ENCODE results near the gene FOXD3.
A peak's percentile ranks its signal among the peaks of the same experiment; 100 is the strongest.

Gene FOXD3

DNA sequence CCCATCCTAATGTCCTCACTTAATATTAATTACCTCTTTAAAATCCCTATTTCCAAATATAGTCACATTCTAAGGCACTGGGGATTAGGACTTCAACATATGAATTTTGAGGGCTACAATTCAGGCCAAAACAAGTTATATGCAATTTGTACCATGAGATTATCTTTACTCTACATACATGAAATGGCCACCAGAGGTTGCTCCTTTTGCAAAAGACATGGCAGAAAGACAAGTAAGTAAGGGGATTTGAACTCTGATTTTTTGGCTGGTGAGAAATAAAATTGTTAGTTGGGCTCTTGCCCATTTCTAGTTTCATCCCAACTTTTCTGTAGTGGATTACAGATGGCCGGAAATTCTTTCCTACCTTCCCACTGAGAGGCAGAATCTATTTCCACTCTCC is 40.2 kb downstream of the FOXD3 start:
- TF ChIP-seq, protein P1, sequence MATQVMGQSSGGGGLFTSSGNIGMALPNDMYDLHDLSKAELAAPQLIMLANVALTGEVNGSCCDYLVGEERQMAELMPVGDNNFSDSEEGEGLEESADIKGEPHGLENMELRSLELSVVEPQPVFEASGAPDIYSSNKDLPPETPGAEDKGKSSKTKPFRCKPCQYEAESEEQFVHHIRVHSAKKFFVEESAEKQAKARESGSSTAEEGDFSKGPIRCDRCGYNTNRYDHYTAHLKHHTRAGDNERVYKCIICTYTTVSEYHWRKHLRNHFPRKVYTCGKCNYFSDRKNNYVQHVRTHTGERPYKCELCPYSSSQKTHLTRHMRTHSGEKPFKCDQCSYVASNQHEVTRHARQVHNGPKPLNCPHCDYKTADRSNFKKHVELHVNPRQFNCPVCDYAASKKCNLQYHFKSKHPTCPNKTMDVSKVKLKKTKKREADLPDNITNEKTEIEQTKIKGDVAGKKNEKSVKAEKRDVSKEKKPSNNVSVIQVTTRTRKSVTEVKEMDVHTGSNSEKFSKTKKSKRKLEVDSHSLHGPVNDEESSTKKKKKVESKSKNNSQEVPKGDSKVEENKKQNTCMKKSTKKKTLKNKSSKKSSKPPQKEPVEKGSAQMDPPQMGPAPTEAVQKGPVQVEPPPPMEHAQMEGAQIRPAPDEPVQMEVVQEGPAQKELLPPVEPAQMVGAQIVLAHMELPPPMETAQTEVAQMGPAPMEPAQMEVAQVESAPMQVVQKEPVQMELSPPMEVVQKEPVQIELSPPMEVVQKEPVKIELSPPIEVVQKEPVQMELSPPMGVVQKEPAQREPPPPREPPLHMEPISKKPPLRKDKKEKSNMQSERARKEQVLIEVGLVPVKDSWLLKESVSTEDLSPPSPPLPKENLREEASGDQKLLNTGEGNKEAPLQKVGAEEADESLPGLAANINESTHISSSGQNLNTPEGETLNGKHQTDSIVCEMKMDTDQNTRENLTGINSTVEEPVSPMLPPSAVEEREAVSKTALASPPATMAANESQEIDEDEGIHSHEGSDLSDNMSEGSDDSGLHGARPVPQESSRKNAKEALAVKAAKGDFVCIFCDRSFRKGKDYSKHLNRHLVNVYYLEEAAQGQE (IDR thresholded peaks at IDR 0.05; ENCODE audit: insufficient replicate concordance, low read depth) = no peak
- TF ChIP-seq GABPA (IDR thresholded peaks at IDR 0.05; ENCODE audit: low read depth) (no peak), SPI1 (IDR thresholded peaks at IDR 0.05; ENCODE audit: borderline replicate concordance, low read depth) (no peak), POLR2AphosphoS5 (IDR thresholded peaks at IDR 0.05; ENCODE audit: low read depth) (no peak)
- TF ChIP-seq, protein P2, sequence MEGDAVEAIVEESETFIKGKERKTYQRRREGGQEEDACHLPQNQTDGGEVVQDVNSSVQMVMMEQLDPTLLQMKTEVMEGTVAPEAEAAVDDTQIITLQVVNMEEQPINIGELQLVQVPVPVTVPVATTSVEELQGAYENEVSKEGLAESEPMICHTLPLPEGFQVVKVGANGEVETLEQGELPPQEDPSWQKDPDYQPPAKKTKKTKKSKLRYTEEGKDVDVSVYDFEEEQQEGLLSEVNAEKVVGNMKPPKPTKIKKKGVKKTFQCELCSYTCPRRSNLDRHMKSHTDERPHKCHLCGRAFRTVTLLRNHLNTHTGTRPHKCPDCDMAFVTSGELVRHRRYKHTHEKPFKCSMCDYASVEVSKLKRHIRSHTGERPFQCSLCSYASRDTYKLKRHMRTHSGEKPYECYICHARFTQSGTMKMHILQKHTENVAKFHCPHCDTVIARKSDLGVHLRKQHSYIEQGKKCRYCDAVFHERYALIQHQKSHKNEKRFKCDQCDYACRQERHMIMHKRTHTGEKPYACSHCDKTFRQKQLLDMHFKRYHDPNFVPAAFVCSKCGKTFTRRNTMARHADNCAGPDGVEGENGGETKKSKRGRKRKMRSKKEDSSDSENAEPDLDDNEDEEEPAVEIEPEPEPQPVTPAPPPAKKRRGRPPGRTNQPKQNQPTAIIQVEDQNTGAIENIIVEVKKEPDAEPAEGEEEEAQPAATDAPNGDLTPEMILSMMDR (IDR thresholded peaks at IDR 0.05; ENCODE audit: insufficient read depth, low read length) = no peak
- no peak overlapping the region for H3K27ac ChIP-seq (replicated peaks)
- no peak overlapping the region for H3K4me3 ChIP-seq (replicated peaks; ENCODE audit: insufficient read depth, low read length)
- no peak for DNase-seq (ENCODE audit: low read depth in 1 of 2, low spot score in 1 of 2)
- no peaks in the 10 kb centered on the region for H3K27me3 ChIP-seq (ENCODE audit: insufficient read depth, poor library complexity, severe bottlenecking)

DNA sequence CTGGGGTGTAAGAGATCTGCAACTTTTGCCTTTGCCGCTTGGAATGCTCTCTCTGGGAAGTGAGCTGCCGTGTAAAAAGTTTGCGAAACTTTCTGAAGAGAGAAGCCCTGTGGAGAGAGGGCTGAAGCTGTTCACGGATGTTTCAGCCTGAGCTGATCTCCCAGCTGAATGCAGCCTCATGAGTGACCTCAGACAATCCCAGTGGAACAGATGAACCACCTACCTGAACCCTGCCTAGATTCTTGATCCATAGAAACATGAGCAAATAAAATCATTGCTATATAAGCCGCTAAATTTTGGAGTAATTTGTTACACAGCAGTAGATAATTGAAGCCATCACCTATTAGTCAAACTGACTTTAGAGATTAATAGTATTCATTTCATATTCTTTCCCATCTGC is 40.6 kb downstream of the FOXD3 start:
- TF ChIP-seq GABPA (IDR thresholded peaks at IDR 0.05; ENCODE audit: low read depth) (no peak), POLR2AphosphoS5 (IDR thresholded peaks at IDR 0.05; ENCODE audit: low read depth) (no peak), SPI1 (IDR thresholded peaks at IDR 0.05; ENCODE audit: borderline replicate concordance, low read depth) (no peak)
- TF ChIP-seq, protein P1 (IDR thresholded peaks at IDR 0.05; ENCODE audit: insufficient replicate concordance, low read depth) = no peak
- TF ChIP-seq, protein P2 (IDR thresholded peaks at IDR 0.05; ENCODE audit: insufficient read depth, low read length) = no peak
- Histone ChIP-seq H3K27ac (replicated peaks) (no peak overlapping the region), H3K27me3 (ENCODE audit: insufficient read depth, poor library complexity, severe bottlenecking) (no peaks in the 10 kb centered on the region), H3K4me3 (replicated peaks; ENCODE audit: insufficient read depth, low read length) (no peak overlapping the region)
- no peak for DNase-seq (ENCODE audit: low read depth in 1 of 2, low spot score in 1 of 2)

DNA sequence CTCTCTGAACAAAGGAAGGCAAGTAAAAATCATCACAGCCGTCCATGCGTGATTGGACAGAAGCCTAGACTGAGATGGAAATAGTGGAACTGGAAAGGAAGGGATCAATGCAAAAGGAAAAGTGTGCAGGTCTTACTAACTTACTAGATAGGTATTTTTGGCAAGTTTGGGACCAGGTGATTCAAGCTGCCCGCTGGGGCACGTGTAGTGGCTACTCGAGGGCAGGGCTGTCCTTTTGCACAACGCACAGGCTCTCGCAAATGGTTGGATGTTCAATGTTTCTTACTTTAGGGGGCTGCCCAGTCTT is 44.5 kb downstream of the FOXD3 start:
- Histone ChIP-seq H3K27ac (replicated peaks) (peak overlapping the region; percentile 35), H3K27me3 (ENCODE audit: insufficient read depth, poor library complexity, severe bottlenecking) (no peaks in the 10 kb centered on the region), H3K4me3 (replicated peaks; ENCODE audit: insufficient read depth, low read length) (peak overlapping the region; percentile 90)
- TF ChIP-seq, protein P1 (IDR thresholded peaks at IDR 0.05; ENCODE audit: insufficient replicate concordance, low read depth) = no peak
- TF ChIP-seq SPI1 (IDR thresholded peaks at IDR 0.05; ENCODE audit: borderline replicate concordance, low read depth) = no peak
- TF ChIP-seq GABPA (IDR thresholded peaks at IDR 0.05; ENCODE audit: low read depth) = no peak
- DNase-seq (ENCODE audit: low read depth in 1 of 2, low spot score in 1 of 2) = no peak

All from HL-60 (cell line).